ENCODE results near the gene CNTNAP2.

CNTNAP2 gene

DNA sequence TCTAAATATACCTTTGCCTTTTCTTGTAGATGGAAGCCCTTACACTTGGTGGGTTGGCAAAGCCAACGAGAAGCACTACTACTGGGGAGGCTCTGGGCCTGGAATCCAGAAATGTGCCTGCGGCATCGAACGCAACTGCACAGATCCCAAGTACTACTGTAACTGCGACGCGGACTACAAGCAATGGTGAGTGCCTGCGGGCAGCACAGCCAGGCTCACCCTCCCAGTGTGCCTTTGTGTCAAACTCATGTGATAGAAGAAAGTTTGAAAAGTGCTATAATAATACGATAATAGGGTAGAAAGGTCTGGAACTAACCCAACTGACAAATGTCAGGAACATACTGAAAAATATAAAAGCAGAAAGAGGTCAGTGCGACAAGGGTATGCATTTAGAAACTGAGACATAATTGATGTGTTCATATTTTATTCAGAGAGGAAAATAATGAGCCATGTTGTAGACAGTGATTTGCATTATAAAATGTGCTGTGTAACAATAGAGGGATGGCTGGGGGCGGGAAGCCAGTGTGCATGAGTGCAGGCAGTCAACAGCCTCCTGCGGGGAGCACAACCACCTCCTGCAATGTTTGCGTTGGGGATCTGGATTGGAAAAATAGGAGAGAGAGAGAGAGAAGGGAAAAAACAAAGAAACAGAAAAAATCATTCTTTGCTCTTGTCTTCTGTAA is 1787.1 kb downstream of the CNTNAP2 start:
- peaks cover 4% of the 10 kb centered on the region for H3K4me1 ChIP-seq (ENCODE audit: control insufficient read depth, insufficient read depth, low read length)
- no peaks in the 10 kb centered on the region for H3K36me3 ChIP-seq (ENCODE audit: control insufficient read depth, insufficient read depth, low read length, severe bottlenecking)
- H3K9ac ChIP-seq (ENCODE audit: low read length) = no peak overlapping the region
- no peaks in the 10 kb centered on the region for H3K9me3 ChIP-seq (ENCODE audit: control insufficient read depth, low read length)
- no peak overlapping the region for H3K4me3 ChIP-seq (ENCODE audit: low read length)
- H3K27me3 ChIP-seq (replicated peaks; ENCODE audit: control insufficient read depth, insufficient read depth, low read length) = no peaks in the 10 kb centered on the region
- DNase-seq (ENCODE audit: low read depth) = no peak

DNA sequence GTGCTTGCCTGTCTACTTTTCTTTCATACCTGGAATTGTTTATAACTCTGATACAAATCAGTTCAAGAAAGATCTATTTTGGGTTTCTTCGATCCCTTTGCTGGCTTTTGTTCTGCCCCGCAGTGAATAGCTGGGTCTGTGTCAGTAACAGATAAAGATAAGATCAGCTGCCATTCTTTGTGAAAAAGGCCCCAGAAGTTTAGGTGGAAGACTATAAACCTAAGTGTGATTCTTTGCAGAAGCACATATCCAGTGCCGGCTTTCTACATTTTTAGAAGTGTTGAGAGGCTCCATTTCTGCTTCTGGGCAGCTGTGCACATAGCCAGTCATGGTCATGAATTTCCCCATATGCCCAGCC is 1787.6 kb downstream of the CNTNAP2 start:
- no peaks in the 10 kb centered on the region for H3K36me3 ChIP-seq (ENCODE audit: control insufficient read depth, insufficient read depth, low read length, severe bottlenecking)
- no peaks in the 10 kb centered on the region for H3K9me3 ChIP-seq (ENCODE audit: control insufficient read depth, low read length)
- H3K27me3 ChIP-seq (replicated peaks; ENCODE audit: control insufficient read depth, insufficient read depth, low read length) = no peaks in the 10 kb centered on the region
- H3K4me1 ChIP-seq (ENCODE audit: control insufficient read depth, insufficient read depth, low read length) = peaks cover 4% of the 10 kb centered on the region
- no peak for DNase-seq (ENCODE audit: low read depth)
- H3K4me3 ChIP-seq (ENCODE audit: low read length) = no peak overlapping the region
- no peak overlapping the region for H3K9ac ChIP-seq (ENCODE audit: low read length)

DNA sequence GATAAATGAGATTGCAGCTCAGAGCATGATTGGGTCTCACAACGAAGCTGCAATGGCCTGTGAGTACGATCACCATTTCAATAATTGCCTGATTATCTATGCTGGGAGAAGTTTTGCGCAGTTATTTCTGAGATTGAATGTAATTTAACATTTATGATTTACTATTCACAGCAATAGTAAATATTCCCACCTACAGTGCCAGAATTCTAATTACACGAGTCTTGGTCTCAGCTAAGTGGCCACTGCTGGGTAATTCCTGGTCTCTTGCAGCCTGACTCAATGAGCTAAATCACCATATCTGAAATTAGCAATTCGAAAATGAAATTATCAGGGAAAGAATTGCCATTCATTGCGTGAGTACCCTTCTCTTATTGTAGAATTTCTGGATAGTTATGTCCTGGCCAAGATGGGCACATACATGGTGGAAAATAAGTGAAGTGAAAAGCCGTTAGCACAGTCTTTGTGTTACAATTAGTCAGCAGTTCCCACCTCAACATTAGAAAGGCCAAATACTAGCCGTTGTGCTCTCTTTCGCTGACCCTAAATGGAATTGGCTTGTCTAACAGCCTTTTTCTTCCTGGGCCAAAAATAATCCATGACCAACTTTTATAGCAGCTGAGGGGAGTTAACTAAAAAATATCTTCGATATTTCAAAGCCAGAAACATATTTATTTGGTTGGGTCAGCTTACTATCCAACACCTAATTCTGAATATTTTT is 1793.0 kb downstream of the CNTNAP2 start:
- Histone ChIP-seq H3K27me3 (replicated peaks; ENCODE audit: control insufficient read depth, insufficient read depth, low read length) (no peaks in the 10 kb centered on the region), H3K9me3 (ENCODE audit: control insufficient read depth, low read length) (no peaks in the 10 kb centered on the region), H3K4me3 (ENCODE audit: low read length) (no peak overlapping the region), H3K4me1 (ENCODE audit: control insufficient read depth, insufficient read depth, low read length) (peaks cover 7% of the 10 kb centered on the region), H3K36me3 (ENCODE audit: control insufficient read depth, insufficient read depth, low read length, severe bottlenecking) (no peaks in the 10 kb centered on the region), H3K9ac (ENCODE audit: low read length) (no peak overlapping the region)
- DNase-seq (ENCODE audit: low read depth) = no peak

DNA sequence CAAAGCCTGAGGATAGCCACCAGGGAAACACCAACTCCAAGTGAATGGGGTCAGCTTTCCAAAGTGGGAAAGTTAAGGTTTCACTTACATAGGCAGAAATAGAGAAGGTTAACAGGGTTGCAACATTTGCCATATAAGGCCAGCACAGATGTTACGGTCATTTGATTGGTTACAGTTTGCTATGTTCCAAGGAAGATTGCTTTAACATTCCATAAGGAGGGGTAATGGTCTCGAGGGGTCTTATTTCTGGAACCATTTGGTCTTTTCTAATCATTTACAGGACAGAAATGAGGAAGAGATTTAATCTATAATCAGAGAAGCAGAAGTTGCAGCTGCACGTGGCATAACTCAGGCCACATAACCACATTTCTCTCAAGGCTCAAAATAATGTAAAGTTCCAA is 1794.6 kb downstream of the CNTNAP2 start:
- no peaks in the 10 kb centered on the region for H3K9me3 ChIP-seq (ENCODE audit: control insufficient read depth, low read length)
- DNase-seq (ENCODE audit: low read depth) = peak; percentile 51
- H3K4me1 ChIP-seq (ENCODE audit: control insufficient read depth, insufficient read depth, low read length) = peaks cover 12% of the 10 kb centered on the region
- no peak overlapping the region for H3K9ac ChIP-seq (ENCODE audit: low read length)
- H3K36me3 ChIP-seq (ENCODE audit: control insufficient read depth, insufficient read depth, low read length, severe bottlenecking) = no peaks in the 10 kb centered on the region
- no peaks in the 10 kb centered on the region for H3K27me3 ChIP-seq (replicated peaks; ENCODE audit: control insufficient read depth, insufficient read depth, low read length)
- H3K4me3 ChIP-seq (ENCODE audit: low read length) = no peak overlapping the region

DNA sequence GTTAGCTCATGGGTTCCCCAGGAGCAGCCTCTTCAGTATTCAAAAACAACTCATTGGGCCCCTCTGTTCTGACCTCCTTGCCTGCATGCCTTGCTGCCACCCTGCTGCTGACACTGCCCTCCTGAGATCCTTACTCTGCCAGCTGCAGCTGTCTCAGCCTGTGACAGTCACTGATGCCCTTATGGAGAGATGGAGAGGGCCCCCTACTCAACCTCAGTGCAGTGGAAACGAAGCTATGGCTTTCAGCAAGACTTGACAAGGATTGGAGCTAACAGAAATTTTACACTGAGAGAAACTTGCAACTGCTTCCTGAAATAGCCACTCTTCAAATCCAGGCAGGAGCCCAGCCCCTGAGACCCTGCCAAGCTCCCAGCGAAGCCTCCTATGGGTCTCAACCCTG is 1795.7 kb downstream of the CNTNAP2 start:
- Histone ChIP-seq H3K36me3 (ENCODE audit: control insufficient read depth, insufficient read depth, low read length, severe bottlenecking) (no peaks in the 10 kb centered on the region), H3K27me3 (replicated peaks; ENCODE audit: control insufficient read depth, insufficient read depth, low read length) (no peaks in the 10 kb centered on the region), H3K4me3 (ENCODE audit: low read length) (no peak overlapping the region), H3K9me3 (ENCODE audit: control insufficient read depth, low read length) (no peaks in the 10 kb centered on the region), H3K9ac (ENCODE audit: low read length) (no peak overlapping the region), H3K4me1 (ENCODE audit: control insufficient read depth, insufficient read depth, low read length) (peaks cover 13% of the 10 kb centered on the region)
- no peak for DNase-seq (ENCODE audit: low read depth)

DNA sequence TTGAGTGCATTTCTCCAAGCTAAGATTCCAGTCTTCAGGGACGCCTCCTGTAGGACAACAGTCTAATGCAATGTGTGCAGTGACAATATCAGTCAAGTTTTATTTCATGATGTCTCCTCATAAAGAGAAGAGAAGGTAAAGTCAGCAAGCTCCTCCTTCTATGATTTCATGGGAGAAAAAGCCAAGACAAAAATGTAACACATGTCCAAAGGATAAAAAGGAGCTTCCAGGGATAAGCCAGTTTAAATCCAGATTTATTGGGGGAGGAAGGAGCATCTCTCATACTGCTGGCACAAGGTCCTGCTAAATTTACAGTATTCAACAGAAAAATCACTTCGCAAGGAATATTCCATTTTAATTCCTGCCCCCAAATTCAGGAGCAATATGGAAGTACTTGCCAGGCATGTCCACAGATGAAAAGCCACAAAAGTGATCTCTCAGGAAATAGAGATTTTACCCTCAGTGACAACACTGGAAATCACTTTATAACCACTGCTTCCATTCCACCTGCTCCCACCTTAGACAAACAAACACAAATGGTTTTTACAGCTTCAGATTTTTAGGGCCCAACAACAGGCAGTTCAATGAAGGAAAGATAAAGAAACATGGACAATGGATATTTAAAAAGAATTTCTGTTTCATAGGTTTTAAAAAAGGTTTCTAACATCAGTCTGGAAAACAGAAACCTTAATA is 1796.5 kb downstream of the CNTNAP2 start:
- Histone ChIP-seq H3K36me3 (ENCODE audit: control insufficient read depth, insufficient read depth, low read length, severe bottlenecking) (no peaks in the 10 kb centered on the region), H3K9ac (ENCODE audit: low read length) (no peak overlapping the region), H3K9me3 (ENCODE audit: control insufficient read depth, low read length) (no peaks in the 10 kb centered on the region), H3K27me3 (replicated peaks; ENCODE audit: control insufficient read depth, insufficient read depth, low read length) (no peaks in the 10 kb centered on the region), H3K4me1 (ENCODE audit: control insufficient read depth, insufficient read depth, low read length) (peaks cover 13% of the 10 kb centered on the region), H3K4me3 (ENCODE audit: low read length) (no peak overlapping the region)
- DNase-seq (ENCODE audit: low read depth) = no peak

DNA sequence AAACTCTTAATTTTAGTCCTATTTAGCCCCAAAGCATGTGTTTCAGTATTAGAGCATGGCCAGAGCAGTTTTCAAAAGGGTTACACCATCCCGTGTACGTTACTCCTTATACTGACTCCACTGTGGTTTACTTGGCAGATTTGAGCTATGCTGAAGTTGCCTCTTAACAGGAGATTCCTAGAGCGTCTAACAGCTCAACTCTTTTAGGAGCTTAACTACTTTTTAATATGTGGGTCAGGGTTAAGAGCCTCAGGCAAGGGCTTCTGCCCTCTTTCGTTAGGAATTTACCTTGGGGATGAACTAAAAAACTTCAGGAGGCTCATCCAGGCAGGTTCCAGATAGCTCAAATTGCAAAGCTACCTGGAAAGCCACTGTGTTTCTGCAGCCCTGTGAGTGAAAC is 1799.2 kb downstream of the CNTNAP2 start:
- Histone ChIP-seq H3K9me3 (ENCODE audit: control insufficient read depth, low read length) (no peaks in the 10 kb centered on the region), H3K4me1 (ENCODE audit: control insufficient read depth, insufficient read depth, low read length) (peaks cover 13% of the 10 kb centered on the region), H3K27me3 (replicated peaks; ENCODE audit: control insufficient read depth, insufficient read depth, low read length) (no peaks in the 10 kb centered on the region), H3K36me3 (ENCODE audit: control insufficient read depth, insufficient read depth, low read length, severe bottlenecking) (no peaks in the 10 kb centered on the region), H3K9ac (ENCODE audit: low read length) (peak overlapping the region; percentile 29), H3K4me3 (ENCODE audit: low read length) (no peak overlapping the region)
- peak; percentile 11 for DNase-seq (ENCODE audit: low read depth)

DNA sequence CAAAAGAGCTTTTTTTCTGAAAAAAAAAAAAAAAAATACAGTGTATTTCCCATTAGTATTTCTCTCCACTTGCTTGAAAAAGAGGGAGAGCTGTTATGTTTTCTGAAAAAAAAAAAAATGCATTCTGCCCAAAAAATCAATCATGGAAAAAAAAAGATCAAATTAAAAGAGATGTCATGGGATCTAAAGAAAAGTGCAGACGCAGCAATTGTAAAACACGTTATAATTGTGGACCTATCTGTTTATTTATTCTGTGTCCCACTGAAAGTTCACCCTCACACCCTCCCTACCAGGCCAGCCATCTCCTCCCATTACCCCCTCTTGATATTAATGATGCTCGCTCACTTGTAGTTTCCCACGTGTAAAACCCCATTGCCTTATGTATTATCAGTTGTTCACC is 1800.0 kb downstream of the CNTNAP2 start:
- Histone ChIP-seq H3K4me3 (ENCODE audit: low read length) (no peak overlapping the region), H3K4me1 (ENCODE audit: control insufficient read depth, insufficient read depth, low read length) (peaks cover 8% of the 10 kb centered on the region), H3K9me3 (ENCODE audit: control insufficient read depth, low read length) (no peaks in the 10 kb centered on the region), H3K36me3 (ENCODE audit: control insufficient read depth, insufficient read depth, low read length, severe bottlenecking) (no peaks in the 10 kb centered on the region), H3K9ac (ENCODE audit: low read length) (no peak overlapping the region), H3K27me3 (replicated peaks; ENCODE audit: control insufficient read depth, insufficient read depth, low read length) (no peaks in the 10 kb centered on the region)
- DNase-seq (ENCODE audit: low read depth) = no peak

DNA sequence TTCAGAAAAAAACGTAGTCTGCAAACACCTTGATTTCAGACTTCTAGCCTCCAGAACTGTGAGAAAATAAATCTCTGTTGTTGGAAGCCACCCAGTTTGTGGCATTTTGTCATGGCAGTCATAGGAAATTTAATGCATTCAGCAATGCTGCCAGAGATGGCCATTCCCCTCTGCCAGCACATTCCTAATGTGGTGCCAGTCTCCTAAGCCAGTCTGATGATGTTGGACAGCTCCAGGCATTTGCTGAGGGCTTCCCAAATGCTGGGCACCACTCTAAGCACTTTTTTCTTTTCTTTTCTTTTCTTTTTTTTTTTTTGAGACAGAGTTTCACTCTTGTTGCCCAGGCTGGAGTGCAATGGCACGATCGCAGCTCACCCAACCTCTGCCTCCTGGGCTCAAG is 1807.2 kb downstream of the CNTNAP2 start:
- H3K4me1 ChIP-seq (ENCODE audit: control insufficient read depth, insufficient read depth, low read length) = no peaks in the 10 kb centered on the region
- H3K36me3 ChIP-seq (ENCODE audit: control insufficient read depth, insufficient read depth, low read length, severe bottlenecking) = no peaks in the 10 kb centered on the region
- no peak overlapping the region for H3K4me3 ChIP-seq (ENCODE audit: low read length)
- no peaks in the 10 kb centered on the region for H3K9me3 ChIP-seq (ENCODE audit: control insufficient read depth, low read length)
- no peaks in the 10 kb centered on the region for H3K27me3 ChIP-seq (replicated peaks; ENCODE audit: control insufficient read depth, insufficient read depth, low read length)
- no peak overlapping the region for H3K9ac ChIP-seq (ENCODE audit: low read length)
- DNase-seq (ENCODE audit: low read depth) = no peak

DNA sequence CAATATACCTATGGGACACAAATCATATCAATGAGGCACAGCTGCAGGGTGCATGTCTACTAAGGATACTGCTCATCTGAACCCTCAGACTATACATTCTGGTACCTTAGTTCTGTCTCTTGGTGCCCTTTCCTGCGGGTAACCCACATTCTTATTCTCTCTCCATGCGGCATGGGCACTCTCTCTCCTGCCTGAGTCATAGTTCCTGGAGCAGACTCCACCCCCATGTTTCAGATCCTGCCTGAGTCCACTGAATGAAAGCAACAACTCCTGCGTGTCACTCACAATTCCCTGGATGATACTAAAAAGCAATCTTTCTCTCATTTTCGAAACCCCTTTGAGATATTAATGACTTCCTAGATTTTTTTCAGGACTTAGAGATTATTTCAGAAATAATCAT is 1820.8 kb downstream of the CNTNAP2 start:
- Histone ChIP-seq H3K9ac (ENCODE audit: low read length) (no peak overlapping the region), H3K9me3 (ENCODE audit: control insufficient read depth, low read length) (no peaks in the 10 kb centered on the region), H3K4me3 (ENCODE audit: low read length) (no peak overlapping the region), H3K36me3 (ENCODE audit: control insufficient read depth, insufficient read depth, low read length, severe bottlenecking) (no peaks in the 10 kb centered on the region), H3K4me1 (ENCODE audit: control insufficient read depth, insufficient read depth, low read length) (no peaks in the 10 kb centered on the region), H3K27me3 (replicated peaks; ENCODE audit: control insufficient read depth, insufficient read depth, low read length) (no peaks in the 10 kb centered on the region)
- DNase-seq (ENCODE audit: low read depth) = peak; percentile 3

DNA sequence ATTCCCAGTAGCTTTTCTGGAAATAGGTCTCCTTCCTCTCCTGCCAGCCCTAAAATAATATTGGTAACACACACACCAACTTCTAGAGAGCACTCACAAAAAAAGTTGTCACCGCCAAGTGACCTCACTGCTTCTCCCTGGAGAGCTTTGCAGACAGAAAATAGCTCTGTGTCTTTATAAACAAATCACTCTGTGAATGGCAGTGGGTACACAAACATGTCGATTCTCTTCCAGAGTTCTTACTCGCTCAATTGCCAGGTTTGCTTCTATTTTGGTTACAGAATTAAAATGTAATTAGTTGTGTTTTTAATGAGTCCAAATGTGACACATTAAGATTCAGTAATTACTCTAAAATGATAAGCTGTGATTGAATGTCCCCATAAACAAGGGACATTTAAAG is 1824.8 kb downstream of the CNTNAP2 start:
- Histone ChIP-seq H3K4me3 (ENCODE audit: low read length) (no peak overlapping the region), H3K27me3 (replicated peaks; ENCODE audit: control insufficient read depth, insufficient read depth, low read length) (no peaks in the 10 kb centered on the region), H3K36me3 (ENCODE audit: control insufficient read depth, insufficient read depth, low read length, severe bottlenecking) (no peaks in the 10 kb centered on the region), H3K4me1 (ENCODE audit: control insufficient read depth, insufficient read depth, low read length) (no peaks in the 10 kb centered on the region), H3K9me3 (ENCODE audit: control insufficient read depth, low read length) (no peaks in the 10 kb centered on the region), H3K9ac (ENCODE audit: low read length) (no peak overlapping the region)
- no peak for DNase-seq (ENCODE audit: low read depth)

Measured in adipocyte (in vitro differentiated cells).